NCI-H2227 (cell line): Measurements from ENCODE around the gene OR2F1.

Source experiments
- DNase-seq: peaks from one replicate; lab custom pipeline; 2025; ENCODE audit not compliant: unreplicated experiment; lab: John Stamatoyannopoulos, UW

OR2F1 gene, protein sequence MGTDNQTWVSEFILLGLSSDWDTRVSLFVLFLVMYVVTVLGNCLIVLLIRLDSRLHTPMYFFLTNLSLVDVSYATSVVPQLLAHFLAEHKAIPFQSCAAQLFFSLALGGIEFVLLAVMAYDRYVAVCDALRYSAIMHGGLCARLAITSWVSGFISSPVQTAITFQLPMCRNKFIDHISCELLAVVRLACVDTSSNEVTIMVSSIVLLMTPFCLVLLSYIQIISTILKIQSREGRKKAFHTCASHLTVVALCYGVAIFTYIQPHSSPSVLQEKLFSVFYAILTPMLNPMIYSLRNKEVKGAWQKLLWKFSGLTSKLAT

DNA sequence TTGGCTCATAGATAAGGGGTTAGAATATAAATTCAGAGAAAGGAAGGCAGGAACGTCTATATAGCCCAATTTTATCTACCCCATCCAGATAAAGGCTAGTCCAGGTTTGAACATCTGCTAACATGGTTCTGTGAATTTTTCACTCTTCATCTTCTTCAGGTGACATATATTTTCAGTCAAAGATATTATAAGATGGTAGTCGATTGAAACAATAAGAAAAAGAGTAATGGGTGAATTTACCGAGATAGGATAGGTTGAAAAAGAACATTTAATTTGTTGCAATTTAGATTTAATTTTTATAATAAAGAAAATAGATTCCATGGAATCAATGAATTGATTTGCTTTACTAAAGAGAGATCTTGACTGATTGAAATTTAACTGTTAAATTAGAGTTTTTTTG is at the start of gene OR2F1:
Gene OR2F1, plus strand, starts transcription at position 301 of the 400 bp plus-strand sequence. CDS start 5,127 bp downstream, outside the sequence.
- DNase-seq: no peak

DNA sequence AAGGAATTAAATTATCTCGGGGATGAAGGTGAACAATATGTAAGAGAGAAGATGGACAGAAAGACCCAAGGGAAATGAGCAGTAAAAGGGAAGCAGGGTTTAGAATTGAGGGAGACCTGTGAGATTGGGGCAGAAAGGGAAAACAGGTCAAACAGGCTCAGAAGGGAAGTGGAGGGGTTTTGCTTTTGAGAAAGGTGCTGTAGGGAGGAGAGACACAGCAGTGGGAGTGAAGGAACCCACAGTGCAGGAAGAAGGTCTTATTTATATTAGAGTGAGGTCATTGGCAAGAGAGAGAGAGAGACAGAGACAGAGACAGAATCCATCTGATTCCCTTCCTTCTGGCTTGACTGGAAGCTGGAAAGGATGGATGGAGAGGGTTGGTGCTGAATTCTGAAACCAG is 49.1 kb upstream of the OR2F1 start:
- no peak for DNase-seq

DNA sequence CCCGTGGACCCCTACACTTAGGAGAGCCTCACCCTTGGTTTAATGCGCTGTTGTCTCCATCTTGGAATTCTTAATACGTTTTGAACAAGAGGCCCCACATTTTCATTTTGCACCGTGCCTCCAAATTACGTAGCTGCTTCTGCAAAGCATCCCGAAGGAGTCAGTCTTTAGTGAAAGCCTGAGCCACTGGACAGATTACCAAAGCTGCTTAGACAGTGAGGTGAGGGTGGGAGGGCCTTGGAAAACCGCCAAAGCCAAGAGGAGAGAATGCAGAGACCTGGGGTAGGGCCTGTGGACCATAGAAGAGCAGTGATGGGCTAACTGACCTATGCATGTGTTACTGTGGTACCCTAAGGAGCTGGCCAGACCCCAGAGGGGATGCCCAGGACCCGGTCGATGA is 48.5 kb upstream of the OR2F1 start:
- no peak for DNase-seq

DNA sequence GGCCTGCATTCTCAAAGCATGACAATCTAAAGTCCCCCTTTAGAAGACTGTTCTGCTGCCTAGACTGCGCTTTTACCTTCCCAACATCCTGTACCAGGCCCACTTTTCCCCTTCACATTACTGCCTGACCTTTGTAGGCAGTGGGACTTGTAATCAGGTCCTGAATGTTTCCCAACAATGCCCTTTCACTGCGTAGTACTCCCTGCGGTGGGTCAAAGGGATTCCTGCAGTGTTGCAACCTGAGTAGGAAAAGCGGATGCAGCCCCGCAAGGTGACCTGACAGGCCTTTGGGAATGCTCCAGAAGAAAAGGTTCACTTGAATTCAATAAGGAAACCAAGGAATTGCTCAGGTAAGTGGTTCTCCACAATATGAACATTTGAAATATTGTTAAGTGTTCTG is 47.7 kb upstream of the OR2F1 start:
- no peak for DNase-seq

DNA sequence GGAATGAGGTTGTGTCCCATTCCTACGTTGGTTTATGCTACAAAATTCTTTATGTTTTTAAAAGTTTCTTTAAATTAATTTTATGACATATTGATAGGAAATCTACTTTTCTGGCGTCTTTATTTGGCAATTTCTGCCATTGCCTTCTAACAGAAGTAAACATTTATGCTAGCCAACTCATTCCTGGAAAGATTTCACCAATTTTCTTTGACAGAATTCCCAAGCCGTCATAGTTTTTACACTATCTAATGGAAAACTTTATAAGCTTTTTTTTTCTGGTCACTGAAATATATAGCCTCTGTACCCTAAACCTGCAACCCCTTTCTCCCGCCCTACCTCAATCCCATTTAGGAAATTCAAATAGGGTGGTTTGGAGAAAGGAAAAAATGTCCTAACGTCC is 46.5 kb upstream of the OR2F1 start:
- DNase-seq: no peak

DNA sequence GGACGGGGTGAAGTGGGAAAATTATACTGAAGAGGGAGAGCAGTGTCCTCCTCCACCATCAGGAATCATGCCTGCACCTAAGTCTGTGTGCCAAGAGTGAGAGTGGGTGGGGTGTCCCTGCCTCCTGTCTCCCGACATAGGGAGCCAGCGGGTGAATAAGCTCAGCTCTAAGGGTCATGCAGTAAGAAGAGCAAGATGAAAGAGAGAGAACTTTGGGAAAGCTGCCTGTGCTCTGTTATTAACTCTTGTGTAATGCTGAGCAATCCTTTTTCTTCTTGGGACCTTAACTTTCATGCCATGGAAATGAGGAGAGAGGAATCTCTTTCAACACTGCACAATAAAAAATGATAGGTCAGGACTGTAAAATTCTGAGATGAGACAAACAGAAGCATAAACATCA is 44.8 kb upstream of the OR2F1 start:
- DNase-seq: no peak

DNA sequence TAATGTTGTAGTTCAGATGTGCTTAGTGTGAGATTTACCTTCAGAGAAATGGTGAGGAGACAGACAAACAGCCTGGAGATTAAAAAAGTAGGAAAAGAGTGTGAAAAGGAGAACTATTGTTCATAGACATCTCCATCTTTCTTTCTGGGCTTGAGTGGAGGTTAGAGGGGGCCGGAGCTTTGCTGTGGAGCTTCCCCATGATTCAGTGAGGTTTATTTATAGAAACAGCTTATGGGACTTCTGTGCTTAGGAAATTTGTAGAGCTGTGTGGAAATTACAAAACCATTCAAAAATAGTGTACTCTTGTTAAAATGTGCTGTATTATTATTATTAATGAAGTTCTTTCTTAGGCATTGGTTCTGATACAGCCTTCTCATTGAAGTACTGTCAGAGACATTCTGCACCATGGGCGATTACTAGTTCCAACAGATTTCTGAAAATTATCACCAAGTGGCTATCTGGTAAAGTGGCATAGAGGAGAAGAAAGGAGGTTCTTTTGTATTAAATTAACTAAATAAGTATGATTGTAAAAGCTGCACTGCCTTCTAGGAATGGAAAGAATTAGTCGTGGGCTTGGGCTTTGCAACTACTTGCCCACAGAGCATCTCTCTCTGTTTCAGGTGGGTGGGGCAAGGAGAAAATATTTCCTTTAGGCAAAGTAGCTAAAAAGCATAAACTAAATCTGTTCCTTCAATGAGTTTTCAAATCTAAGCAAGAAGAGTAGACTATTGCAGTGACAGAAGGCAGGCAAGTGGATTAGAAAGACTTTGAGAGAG is 44.0 kb upstream of the OR2F1 start:
- DNase-seq: no peak

DNA sequence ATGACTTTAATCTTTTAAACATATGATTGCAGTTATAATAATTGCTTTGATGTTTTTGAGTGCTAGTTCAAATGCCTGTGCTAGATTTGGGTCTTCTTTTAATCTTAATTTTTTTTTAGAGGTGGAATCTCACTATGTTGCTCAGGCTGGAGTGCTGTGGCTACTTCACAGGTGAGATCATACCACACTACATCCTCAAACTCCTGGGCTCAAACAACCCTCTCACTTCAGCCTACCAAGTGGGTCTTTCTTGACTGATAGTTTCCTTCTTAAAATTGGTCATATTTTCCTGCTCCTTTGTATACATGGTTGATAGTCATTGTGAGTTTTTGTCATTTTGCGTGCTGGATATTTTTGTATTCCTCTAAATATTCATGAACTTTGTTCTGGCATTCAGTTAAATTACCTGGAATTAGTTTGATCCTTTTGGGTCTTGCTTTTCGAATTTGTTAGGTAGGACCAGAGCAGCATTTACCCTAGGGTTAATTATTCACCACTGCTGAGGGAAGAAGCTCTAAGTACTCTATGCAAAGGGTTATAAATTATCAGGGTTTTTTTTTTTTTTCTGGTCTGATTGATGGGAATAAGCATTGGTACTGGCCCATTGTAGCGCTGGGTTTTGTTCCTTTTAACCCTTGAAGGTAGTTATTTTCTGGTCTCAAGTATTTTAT is 40.6 kb upstream of the OR2F1 start:
- DNase-seq: no peak

DNA sequence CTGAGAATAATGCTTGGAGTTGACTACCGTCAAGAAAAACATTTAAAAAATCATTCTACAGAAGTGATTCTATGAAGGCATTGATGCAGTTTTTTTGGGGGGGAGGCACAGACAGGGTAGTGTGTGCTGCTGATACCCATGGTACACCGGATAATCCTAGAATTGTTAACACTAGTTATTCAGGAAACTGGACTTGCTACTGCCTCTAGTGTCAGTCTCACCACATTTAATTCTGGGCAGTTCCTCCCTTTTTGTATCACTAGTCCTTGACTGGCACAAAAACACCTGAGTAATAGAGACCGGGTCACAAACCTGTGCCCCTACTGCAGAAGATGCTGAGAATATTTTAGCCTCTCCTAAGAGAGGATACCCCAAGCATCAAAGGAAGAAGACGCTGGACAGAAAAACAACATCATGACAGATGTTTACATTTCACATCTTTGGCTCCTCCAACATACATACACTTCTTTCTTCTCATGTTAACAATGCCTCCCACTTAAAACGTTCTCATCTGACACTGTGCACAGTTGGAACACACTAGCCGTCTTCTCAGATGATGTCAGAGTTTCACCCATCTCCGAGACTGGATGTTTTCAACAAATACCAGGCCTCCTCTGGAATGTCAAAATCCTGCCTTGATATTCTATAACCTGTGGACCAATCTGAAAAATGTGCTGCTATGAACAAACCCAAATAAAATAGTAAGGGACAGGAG is 39.5 kb upstream of the OR2F1 start:
- DNase-seq: no peak

DNA sequence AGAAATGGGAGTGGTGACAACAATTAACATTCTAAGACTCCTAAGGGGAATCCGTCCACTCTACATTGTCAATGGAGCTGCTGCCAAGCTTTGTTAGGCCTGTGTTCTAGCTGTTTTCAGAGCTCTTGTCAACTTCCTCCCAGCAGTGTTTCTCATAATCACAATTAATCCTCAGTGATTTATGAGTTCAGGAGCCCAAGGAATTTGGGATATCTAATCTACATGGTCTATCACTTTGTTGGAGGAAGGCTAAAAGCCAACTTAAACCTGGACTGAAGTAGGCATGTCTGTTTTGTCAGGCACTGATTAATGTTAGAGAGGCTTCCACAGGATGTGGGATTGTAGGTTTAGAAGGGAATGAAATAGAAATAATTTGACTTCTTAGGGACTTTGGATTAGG is 29.8 kb upstream of the OR2F1 start:
- no peak for DNase-seq

DNA sequence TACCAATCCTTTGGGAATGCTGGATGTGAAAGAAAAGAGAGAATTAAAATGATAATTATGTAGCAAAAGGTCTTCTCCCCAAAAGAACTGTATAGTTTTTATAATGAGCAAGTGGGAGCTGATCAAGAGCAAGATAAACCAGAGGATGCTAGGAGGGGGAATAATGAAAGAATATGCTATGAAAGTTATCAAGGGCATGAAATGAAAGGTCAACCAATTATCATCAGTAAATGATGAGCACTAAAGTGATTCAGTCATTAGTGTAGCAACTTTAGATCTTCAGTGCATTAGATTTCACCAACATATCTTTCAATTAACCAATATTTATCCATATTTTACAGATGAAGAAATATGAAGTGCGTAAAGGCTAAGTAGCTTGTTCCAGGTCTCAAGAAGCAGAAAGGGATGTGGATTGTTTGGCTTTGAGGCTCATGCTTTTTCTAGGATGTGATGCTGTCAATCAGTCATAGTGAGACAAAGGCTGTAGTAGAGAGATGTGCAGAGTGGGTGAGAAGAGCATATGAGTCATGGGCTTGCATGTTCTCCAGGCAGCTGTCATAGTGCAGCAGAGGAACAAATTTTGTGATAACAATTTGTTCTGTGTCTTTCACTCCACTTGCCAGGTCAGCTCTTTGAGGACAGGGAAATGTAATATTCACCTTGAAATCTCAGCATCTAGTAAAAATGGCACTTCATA is 25.3 kb upstream of the OR2F1 start:
- DNase-seq: no peak

DNA sequence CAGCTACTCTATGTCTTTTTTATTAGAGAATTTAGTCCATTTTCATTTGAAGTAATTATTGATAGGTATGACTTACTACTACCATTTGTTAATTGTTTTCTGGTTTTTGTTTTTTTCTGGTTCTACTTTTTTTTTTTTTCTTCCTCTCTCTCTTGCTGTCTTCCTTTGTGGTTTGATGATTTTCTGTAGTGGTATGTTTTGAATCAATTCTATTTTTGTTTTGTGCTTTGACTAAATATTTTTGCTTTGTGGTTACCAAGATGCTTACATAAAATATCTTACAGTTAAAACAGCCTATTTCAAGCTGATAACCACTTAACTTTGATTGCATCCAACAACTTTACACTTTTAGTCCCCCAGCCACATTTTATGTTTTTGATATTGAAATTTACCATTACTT is 22.9 kb upstream of the OR2F1 start:
- no peak for DNase-seq

DNA sequence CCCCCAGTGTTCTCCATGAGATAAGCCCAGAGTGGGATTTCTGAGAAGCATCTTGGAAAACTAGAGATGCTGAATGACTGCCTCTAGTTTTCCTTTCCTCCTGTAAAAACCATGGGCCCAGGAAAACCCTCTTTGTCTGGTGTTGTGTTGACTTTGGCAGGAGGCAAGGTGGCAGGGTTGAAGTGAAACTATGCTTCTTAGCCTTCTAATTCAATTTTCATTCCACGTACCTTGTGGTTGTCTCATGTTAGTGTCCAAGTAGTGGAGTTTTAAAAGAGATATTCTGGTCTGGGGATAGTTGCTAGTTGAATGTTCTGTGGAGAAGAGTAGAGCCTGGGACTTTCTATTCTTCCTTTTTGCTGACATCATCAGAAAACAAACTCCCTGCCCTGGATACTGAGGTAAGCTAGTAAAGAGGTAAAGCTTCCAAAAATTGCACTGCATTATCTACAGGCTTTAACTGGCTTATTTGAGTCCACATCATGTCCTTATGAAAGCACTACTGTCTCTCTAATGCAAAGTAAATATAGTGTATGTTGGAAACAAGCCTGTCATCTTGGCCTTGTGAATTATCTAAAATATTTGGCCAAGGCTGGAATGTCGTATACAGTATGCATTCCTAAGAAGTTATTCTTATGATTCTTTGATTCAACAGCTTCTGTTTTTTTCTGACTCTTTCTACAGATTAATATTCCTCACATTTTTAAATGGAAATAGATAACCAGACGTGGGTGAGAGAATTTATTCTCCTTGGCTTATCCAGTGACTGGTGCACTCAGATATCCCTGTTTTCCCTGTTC is 19.9 kb upstream of the OR2F1 start, which contains the start of gene OR2F2:
Gene OR2F2, plus strand, starts transcription at position 708 of the 800 bp plus-strand sequence. Its CDS starts 0 bp downstream, at position 708.
- no peak for DNase-seq

DNA sequence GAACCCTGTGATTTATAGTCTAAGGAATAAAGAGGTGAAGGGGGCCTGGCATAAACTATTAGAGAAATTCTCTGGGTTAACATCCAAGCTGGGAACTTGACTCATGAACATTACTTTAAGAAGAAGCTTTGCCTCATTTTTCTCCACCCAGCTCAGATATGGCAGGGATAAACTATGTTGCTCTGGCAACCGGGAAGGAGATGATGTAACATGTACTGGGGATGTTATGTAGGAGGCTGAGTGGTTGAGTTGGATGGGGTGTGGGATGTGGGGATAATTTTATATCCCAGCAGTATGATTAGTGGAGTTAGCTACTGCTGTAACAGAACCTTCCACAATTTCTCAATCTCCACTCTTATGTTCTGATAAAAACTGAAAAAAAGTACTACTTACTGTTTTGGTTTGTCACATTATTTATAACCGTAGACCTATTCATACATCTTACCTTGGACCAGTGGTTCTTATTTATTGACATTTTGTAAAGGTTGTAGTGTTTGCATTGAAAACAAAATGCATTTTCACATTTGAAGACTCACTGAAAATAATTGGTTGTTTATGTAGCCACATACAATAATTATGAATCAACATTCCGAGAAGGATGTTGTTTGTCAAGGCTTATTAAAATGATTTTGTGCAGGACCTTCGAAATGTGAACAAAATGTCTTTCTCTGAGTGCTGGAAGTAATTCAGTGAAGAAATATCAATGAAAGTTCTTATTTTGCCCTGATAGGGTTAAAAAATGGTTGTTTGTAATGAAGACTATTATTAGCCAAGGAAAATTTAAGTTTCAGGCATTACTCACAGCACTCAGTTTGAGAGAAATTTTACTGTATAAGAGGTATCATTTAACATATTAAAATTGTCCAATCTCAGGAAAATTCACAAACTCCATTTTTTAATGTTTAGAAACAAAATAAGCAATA is 18.3 kb upstream of the OR2F1 start:
- DNase-seq: no peak

DNA sequence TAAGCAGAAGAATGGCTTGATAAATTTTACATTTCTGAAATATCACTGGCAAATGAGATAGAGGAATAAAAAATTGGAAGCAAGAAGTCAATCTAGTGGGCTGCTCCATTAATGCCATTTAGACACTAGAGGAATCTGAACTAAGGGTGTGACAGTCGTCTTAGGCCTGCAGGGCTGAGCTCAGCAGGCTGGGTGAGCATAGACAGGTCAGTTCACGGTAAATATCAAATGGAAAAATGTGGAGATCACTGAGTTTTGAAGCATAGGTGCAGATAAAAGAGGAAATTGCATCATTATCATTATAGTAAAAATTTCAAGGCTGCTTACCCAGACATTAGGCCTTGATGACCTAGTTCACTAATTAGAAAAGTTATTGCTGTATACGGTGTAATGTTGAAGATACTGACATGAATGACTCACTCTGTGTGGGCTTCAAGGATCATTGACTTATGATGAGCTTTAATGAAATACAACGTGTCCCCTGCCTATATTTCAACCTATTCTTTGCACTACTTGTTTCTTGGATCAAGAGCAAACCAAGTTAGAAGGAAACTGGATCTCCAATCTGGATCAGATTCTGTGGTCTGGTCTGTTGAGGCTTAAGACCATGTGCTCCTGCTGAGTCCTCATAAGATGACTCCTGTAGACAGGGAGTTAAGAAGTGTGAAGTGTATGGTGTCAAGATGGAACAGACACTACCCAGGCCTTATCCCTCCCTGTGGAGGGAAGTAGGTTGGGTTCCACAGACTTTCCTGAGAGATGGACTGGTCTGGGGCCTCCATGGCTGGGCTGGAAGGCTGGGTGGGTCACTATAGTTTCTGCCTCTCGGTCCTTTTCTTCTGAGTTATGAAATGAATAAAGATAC is 16.0 kb upstream of the OR2F1 start:
- DNase-seq: no peak

DNA sequence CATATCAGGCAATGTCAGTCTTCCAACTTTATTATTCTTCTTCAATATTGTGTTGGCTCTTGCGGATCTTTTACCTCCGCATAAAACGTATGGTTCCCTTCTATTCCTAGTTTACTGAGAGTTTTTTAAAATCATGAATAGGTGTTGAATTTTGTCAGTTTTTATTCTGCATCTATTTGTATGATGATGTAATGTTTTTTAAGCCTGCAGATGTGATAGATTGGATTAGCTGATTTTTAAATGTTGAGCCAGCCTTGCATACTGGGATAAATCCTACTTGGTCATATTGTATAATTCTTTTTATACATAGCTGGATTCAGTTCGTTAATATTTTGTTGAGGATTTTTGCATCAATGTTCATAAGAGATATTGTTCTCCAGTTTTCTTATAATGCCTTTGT is 9.2 kb upstream of the OR2F1 start:
- DNase-seq: no peak

DNA sequence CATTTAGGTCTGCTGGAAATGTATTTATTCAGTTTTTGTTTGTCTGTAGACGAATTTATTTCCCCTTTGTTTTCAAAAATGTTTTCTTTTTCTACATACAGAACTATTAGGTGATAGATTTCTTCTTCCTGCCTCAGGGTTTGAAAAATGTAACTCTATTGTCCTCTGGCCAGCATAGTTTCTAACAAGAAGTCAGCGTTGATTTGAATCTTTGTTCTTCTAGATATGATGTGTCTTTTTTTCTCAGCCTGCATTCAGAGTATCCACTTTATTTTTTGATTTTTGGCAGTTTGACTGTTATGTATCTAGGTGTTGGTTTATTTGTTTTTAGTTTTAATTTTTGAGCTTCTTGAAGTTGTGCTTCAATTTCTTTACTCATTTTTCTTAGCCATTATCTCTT is 7.5 kb upstream of the OR2F1 start:
- no peak for DNase-seq

DNA sequence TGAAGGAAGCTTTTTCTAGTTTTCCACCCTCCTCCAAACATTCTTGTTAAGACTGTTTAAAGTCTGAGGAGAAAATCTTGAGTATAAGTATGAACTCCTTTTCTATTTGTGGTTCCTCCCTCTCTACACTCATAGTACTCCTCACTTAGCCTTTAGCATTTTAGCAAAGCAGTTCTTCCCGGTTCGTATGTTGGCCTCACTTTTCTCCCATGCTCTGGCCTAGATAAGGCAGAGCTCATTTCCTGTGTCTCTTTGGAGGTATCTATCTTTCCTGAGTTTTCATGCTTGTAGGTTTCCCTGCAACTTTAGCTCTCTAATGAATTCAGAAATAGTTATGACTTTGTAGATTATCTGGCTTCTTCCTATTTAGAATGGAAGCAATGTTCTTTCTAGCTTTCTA is 5.9 kb upstream of the OR2F1 start:
- DNase-seq: no peak
